ENCODE data around the gene TPRA1.
"Not testable (repeated sequence)": the region's sequence is repeated elsewhere in the genome, so short reads cannot be mapped to it uniquely, and the experiment has no call there.

TPRA1 gene

GRCh38 chr3:127532561-127533203, 57.9 kb downstream of the TPRA1 start:
- no peak overlapping the region for H3K4me3 ChIP-seq (ENCODE audit: low read length)
- no peak for TF ChIP-seq CTCF (conservative IDR thresholded peaks at IDR 0.05; ENCODE audit: low read length)
- DNase-seq (ENCODE audit: low read depth): no peak

- TF ChIP-seq CTCF (conservative IDR thresholded peaks at IDR 0.05; ENCODE audit: low read length): no peak
Observed at GRCh38 chr3:127531821-127532220, 58.7 kb downstream of the TPRA1 start.

GRCh38 chr3:127530863-127531262, 59.7 kb downstream of the TPRA1 start:
- not testable (repeated sequence) for DNase-seq (ENCODE audit: low read depth); H3K4me3 ChIP-seq (ENCODE audit: low read length)

More at GRCh38 chr3:127531821-127532220, 58.7 kb downstream of the TPRA1 start:
- DNase-seq (ENCODE audit: low read depth): no peak
- H3K4me3 ChIP-seq (ENCODE audit: low read length): no peak overlapping the region

- no peak for TF ChIP-seq CTCF (conservative IDR thresholded peaks at IDR 0.05; ENCODE audit: low read length)
- H3K4me3 ChIP-seq (ENCODE audit: low read length): no peak overlapping the region
- no peak for DNase-seq (ENCODE audit: low read depth)
Observed at GRCh38 chr3:127529346-127530188, 61.0 kb downstream of the TPRA1 start.

- peak; percentile 17 for DNase-seq (ENCODE audit: low read depth)
- TF ChIP-seq CTCF (conservative IDR thresholded peaks at IDR 0.05; ENCODE audit: low read length): no peak
- H3K4me3 ChIP-seq (ENCODE audit: low read length): no peak overlapping the region
Observed at GRCh38 chr3:127525373-127525772, 65.2 kb downstream of the TPRA1 start.

- no peak for TF ChIP-seq CTCF (conservative IDR thresholded peaks at IDR 0.05; ENCODE audit: low read length)
- DNase-seq (ENCODE audit: low read depth): no peak
- H3K4me3 ChIP-seq (ENCODE audit: low read length): no peak overlapping the region
Observed at GRCh38 chr3:127524296-127524896, 66.1 kb downstream of the TPRA1 start.
